ENCODE results near the gene HLA-C.

Gene HLA-C

DNA sequence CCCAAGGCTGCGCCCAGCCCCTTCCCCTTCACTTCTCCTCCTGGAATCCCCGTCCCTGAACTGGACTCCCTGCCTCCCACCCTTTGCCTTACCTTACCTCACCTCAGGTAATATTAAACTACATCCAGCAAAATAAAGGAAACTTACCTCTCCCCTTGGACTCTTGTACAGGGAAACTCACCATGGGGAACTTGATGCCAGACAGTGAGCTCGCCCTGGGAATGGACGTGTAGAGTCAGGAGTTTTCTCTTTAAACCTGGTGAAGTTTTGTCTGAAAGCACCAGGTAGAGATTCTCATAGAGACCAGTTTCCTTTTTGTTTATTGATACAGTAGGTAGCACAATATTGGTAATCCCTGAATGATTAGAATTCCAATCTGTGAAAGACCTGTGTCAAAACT is 544 bp upstream of the HLA-C start:
- no peak for TF ChIP-seq CTCF (IDR thresholded peaks at IDR 0.05; ENCODE audit: insufficient read depth, low read depth, low read length, missing control alignments)
- peak; percentile 4 for DNase-seq (ENCODE audit: low read depth)
- H3K4me3 ChIP-seq (ENCODE audit: low read length) = peak overlapping the region; percentile 78

DNA sequence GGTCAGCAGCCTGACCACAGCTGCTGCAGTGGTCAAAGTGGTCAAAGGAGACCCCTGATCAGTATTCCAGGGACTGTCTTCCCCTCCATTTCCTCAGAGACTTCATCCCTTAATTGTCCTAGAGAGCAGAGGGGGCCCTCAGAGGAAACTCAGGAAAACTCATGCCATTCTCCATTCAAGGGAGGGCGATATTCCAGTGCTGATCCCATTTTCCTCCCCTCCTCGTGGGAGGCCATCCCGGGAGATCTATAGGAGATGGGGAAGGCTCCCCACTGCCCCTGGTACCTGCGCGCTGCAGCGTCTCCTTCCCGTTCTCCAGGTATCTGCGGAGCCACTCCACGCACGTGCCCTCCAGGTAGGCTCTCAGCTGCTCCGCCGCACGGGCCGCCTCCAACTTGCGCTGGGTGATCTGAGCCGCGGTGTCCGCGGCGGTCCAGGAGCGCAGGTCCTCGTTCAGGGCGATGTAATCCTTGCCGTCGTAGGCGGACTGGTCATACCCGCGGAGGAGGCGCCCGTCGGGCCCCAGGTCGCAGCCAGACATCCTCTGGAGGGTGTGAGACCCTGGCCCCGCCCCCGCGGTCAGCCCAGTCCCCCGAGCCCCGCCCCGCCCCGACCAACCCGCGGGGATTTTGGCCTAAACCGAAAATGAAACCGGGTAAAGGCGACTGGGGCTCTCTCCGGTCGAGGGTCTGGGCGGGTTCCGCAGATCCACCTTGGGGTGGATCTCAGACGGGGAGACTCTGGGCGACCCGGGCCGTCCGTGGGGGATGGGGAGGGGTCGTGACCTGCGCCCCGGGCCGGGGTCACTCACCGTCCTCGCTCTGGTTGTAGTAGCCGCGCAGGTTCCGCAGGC is 878 bp downstream of the HLA-C start:
- H3K4me3 ChIP-seq (ENCODE audit: low read length) = peak overlapping the region; percentile 78
- TF ChIP-seq CTCF (IDR thresholded peaks at IDR 0.05; ENCODE audit: insufficient read depth, low read depth, low read length, missing control alignments) = no peak
- peak; percentile 61 for DNase-seq (ENCODE audit: low read depth)

DNA sequence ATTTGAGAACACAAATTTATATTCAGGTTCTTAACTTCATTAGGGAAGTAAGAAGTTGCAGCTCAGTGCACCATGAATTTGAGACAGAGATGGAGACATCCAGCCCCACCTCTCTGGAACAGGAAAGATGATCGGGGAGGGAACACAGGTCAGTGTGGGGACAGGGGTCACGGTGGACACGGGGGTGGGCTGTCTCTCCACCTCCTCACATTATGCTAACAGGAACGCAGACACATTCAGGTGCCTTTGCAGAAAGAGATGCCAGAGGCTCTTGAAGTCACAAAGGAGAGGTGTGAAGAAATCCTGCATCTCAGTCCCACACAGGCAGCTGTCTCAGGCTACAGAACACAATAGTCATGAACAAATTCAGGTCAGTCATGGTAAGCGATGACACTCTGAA is 3.1 kb downstream of the HLA-C start:
- no peak for TF ChIP-seq CTCF (IDR thresholded peaks at IDR 0.05; ENCODE audit: insufficient read depth, low read depth, low read length, missing control alignments)
- no peak overlapping the region for H3K4me3 ChIP-seq (ENCODE audit: low read length)
- DNase-seq (ENCODE audit: low read depth) = no peak

- DNase-seq (ENCODE audit: low read depth) = no peak
- TF ChIP-seq CTCF (IDR thresholded peaks at IDR 0.05; ENCODE audit: insufficient read depth, low read depth, low read length, missing control alignments) = no peak
- no peak overlapping the region for H3K4me3 ChIP-seq (ENCODE audit: low read length)
These were observed 3.5 kb downstream of the HLA-C start for GRCh38 chr6:31268369-31268765.

DNA sequence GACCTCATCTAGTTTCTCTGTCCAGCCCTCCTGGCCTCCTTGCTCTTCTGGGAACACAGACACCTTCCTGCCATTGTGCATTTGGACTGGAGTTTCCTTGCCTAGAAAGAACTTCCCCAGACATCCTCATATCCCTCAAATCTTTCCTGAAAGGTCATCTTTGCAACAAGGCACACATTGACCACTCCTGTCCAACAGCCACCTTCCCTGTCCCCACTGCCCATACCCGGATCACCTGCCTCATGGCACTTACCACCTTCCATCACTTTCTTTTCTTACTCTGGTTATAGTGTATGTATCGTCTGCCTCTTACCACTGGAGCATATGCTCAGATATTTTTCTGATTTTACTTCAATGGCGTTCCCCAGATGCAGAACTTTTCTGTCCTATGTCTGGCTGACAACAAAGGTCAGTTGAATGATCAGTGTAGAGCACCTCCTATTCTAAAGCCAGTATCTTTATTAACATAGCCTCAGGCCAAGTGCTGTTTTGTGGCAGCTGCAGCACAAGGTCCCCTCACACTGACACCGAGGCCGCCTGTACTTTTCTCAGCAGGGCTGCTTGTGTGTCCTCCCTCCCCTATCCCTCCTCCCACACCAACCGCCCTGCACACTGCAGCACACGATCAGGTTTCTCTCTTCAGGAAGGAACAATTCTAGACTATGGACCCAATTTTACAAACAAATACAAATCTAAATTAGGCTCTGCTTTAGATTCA is 4.1 kb downstream of the HLA-C start:
- TF ChIP-seq CTCF (IDR thresholded peaks at IDR 0.05; ENCODE audit: insufficient read depth, low read depth, low read length, missing control alignments) = no peak
- DNase-seq (ENCODE audit: low read depth) = no peak
- H3K4me3 ChIP-seq (ENCODE audit: low read length) = no peak overlapping the region

DNA sequence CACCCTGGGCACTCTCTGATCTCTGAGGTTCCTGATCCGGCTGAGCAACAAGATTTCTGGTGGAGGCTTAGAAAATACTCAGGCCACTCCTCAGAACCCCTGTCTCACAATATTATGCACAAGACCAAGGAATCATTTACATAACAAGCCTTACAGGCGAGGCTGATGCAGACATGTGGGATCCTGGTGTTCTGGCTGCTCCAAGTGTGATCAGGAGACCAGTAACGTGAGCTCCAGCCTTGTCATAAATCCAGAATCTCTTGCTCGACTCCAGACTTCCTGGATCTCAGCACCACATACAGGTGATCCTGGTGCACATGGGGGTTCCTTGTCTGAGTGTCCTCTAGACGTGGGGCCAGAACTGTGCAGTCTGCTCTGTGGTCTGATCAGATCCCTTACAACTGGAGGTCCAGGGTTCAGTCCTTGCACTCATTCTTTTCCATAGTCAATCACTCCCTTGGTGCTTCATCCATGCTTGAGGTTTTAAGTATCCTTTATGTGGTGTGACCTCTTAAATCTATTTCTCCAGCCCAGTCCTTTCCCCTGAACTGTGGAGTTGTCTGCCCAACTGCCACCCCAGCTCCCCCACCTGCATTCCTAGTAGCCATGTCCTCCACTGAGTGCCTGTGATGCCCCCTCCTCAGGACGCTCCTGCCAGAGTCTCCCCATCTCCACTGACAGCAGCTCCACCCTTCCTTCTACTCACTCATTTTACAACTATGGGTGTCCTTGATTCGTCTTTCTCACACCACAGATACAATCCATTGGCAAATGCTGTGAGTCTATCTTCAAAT is 5.1 kb downstream of the HLA-C start:
- TF ChIP-seq CTCF (IDR thresholded peaks at IDR 0.05; ENCODE audit: insufficient read depth, low read depth, low read length, missing control alignments) = no peak
- H3K4me3 ChIP-seq (ENCODE audit: low read length) = no peak overlapping the region
- no peak for DNase-seq (ENCODE audit: low read depth)
